IPS-11a (cell line): ENCODE results near the gene IL18R1.
A peak's percentile ranks its signal among the peaks of the same experiment; 100 is the strongest.
"Not testable (repeated sequence)": the region's sequence is repeated elsewhere in the genome, so short reads cannot be mapped to it uniquely, and the experiment has no call there.

ENCODE experiments used
- H3K4me3 ChIP-seq: one replicate; pipeline ENCODE4 v1.5.1; 2013; ENCODE audit warnings: low read depth, low read length, control low read depth

IL18R1 gene

GRCh38 chr2:102355526-102356380 lies at the start of gene IL18R1:
Gene IL18R1, plus strand, starts transcription at chr2:102355796. Its CDS starts 6,865 bp downstream, at chr2:102362661.
- H3K4me3 ChIP-seq = peak within 1 kb of the TSS; percentile 53

- no peak overlapping the region for H3K4me3 ChIP-seq
Measured at GRCh38 chr2:102306125-102306524, 49.5 kb upstream of the IL18R1 start.

- H3K4me3 ChIP-seq = no peak within 1 kb of the TSS
Measured at GRCh38 chr2:102310964-102311640, 44.5 kb upstream of the IL18R1 start, which contains the start of gene IL1RL1. Gene IL1RL1, plus strand, starts transcription at chr2:102311563. Its CDS starts 26,702 bp downstream, at chr2:102338265.

- no peak overlapping the region for H3K4me3 ChIP-seq
Measured at GRCh38 chr2:102313025-102313424, 42.6 kb upstream of the IL18R1 start.

- no peak overlapping the region for H3K4me3 ChIP-seq
Measured at GRCh38 chr2:102313471-102313870, 42.1 kb upstream of the IL18R1 start.

- H3K4me3 ChIP-seq = no peak overlapping the region
Measured at GRCh38 chr2:102313950-102314349, 41.6 kb upstream of the IL18R1 start.

GRCh38 chr2:102315921-102316320 lies 39.7 kb upstream of the IL18R1 start:
- H3K4me3 ChIP-seq = no peak overlapping the region

- H3K4me3 ChIP-seq = no peak overlapping the region
Measured at GRCh38 chr2:102317715-102318114, 37.9 kb upstream of the IL18R1 start.

GRCh38 chr2:102318437-102318836 lies 37.2 kb upstream of the IL18R1 start:
- H3K4me3 ChIP-seq = no peak overlapping the region

GRCh38 chr2:102321941-102322719 lies 33.5 kb upstream of the IL18R1 start:
- H3K4me3 ChIP-seq = no peak overlapping the region

GRCh38 chr2:102324914-102325313 lies 30.7 kb upstream of the IL18R1 start:
- H3K4me3 ChIP-seq = not testable (repeated sequence)

GRCh38 chr2:102331311-102331980 lies 24.1 kb upstream of the IL18R1 start:
- no peak overlapping the region for H3K4me3 ChIP-seq

- no peak overlapping the region for H3K4me3 ChIP-seq
Measured at GRCh38 chr2:102334486-102334885, 21.1 kb upstream of the IL18R1 start.

- H3K4me3 ChIP-seq = no peak overlapping the region
Measured at GRCh38 chr2:102335871-102336366, 19.7 kb upstream of the IL18R1 start.

- H3K4me3 ChIP-seq = no peak overlapping the region
Measured at GRCh38 chr2:102336502-102336945, 19.1 kb upstream of the IL18R1 start.

- no peak overlapping the region for H3K4me3 ChIP-seq
Measured at GRCh38 chr2:102337012-102337411, 18.6 kb upstream of the IL18R1 start.

GRCh38 chr2:102337481-102338386 lies 17.9 kb upstream of the IL18R1 start:
- no peak overlapping the region for H3K4me3 ChIP-seq

- no peak overlapping the region for H3K4me3 ChIP-seq
Measured at GRCh38 chr2:102340778-102341177, 14.8 kb upstream of the IL18R1 start.

GRCh38 chr2:102342888-102343287 lies 12.7 kb upstream of the IL18R1 start:
- no peak overlapping the region for H3K4me3 ChIP-seq
